Breast epithelium (tissue), 3 donors: ENCODE results near the gene GRK7.

ENCODE experiments used
- CTCF ChIP-seq, 3 donors: fragments of 450-650 bp; IDR thresholded peaks; one replicate each; pipeline ENCODE4 v1.5.1; 2016 to 2017; ENCODE audit warnings: antibody characterized with exemption in 3 of 3, mild to moderate bottlenecking in 3 of 3, moderate library complexity in 3 of 3
- POLR2A ChIP-seq: fragments of 450-650 bp; IDR thresholded peaks from one replicate; pipeline ENCODE4 v1.6.1; 2016; ENCODE audit warnings: antibody characterized with exemption, mild to moderate bottlenecking, moderate library complexity
- POLR2AphosphoS5 ChIP-seq, 3 donors: sonication (generic); formaldehyde crosslinking; IDR thresholded peaks; one replicate each; pipeline ENCODE4 v1.6.1; 2017; ENCODE audit warnings: antibody characterized with exemption in 3 of 3

GRCh38 chr3:141746962-141747361, 16.2 kb upstream of the GRK7 start:
- TF ChIP-seq CTCF (IDR thresholded peaks at IDR 0.05) (no peak), POLR2A (no peak), POLR2AphosphoS5 (IDR thresholded peaks at IDR 0.05) (no peak)
